ENCODE results near the gene LMLN. TPM values are rescaled to one million over a fixed set of nuclear protein-coding genes. Genes with fewer than 3 reads are reported as not detected.
"Not testable (repeated sequence)": the region's sequence is repeated elsewhere in the genome, so short reads cannot be mapped to it uniquely, and the experiment has no call there.

Gene LMLN
- total RNA-seq, 1 donor = 6.5 TPM

DNA sequence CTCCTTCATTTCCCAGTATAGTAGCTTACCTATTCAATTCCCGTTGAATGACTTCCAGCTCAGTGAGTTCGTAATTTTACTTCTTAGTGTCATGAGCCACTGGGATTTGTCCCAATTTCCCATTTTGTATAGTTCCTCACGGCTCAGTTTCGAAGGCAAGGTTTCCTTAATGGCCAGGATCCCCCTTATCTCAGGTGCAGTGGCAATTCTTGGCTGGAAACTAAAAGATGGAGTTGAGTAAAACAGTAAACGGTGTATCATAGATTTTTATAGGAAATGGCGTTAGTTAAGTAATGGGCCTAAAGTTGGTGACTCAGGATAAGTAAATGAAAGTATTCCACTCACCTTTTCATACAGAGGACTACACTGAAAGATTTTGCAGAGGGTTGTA lies 522 bp upstream of the LMLN start:
- no peak for DNase-seq (ENCODE audit: low read depth)
- H3K4me3 ChIP-seq (ENCODE audit: low read depth, low read length) = peak overlapping the region; percentile 93
- TF ChIP-seq, protein P1, sequence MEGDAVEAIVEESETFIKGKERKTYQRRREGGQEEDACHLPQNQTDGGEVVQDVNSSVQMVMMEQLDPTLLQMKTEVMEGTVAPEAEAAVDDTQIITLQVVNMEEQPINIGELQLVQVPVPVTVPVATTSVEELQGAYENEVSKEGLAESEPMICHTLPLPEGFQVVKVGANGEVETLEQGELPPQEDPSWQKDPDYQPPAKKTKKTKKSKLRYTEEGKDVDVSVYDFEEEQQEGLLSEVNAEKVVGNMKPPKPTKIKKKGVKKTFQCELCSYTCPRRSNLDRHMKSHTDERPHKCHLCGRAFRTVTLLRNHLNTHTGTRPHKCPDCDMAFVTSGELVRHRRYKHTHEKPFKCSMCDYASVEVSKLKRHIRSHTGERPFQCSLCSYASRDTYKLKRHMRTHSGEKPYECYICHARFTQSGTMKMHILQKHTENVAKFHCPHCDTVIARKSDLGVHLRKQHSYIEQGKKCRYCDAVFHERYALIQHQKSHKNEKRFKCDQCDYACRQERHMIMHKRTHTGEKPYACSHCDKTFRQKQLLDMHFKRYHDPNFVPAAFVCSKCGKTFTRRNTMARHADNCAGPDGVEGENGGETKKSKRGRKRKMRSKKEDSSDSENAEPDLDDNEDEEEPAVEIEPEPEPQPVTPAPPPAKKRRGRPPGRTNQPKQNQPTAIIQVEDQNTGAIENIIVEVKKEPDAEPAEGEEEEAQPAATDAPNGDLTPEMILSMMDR (IDR thresholded peaks at IDR 0.05; ENCODE audit: insufficient read depth, low read depth, low read length) = no peak

DNA sequence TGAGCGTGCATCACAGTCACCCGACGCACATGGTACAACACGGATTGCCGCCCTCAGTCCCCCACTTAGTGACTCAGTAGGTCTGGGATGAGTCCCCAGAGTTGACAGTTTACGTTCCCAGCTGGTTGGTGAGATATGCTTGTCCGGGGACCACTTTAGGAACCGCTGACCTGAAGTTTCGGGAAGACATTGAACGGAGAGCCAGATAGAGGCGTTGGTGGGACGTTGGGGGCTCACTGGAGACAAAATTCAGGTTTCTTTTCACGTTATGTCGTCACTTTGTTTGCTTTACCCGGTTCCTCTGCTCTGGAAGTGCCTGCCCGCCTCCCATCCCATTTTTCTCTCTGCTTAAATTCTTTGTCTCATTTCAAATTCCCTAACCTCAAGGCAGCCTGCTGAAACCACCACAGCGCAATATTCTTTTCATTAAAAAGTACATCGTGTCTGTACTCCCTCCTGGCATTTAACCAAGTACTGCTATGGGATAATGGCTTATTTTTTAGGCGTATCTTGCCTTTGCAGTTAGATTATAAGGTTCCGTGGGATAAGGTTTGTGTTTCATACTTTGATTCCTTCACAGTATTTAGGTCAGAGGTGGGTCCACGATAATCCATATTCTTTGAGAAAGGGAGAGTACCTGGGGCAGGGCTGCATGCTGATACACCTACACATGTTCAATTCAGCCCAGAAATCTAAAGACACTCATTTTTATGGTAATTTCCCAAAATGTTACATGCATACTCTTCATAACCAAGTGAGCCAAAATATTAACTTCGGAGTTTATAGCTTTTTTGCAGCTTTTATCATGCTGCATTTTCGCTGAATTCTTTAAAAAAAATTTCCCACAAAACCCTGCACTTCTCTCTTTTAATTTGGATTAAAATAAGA lies 921 bp downstream of the LMLN start:
- DNase-seq (ENCODE audit: low read depth) = no peak
- TF ChIP-seq, protein P1 (IDR thresholded peaks at IDR 0.05; ENCODE audit: insufficient read depth, low read depth, low read length) = no peak
- H3K4me3 ChIP-seq (ENCODE audit: low read depth, low read length) = peak overlapping the region; percentile 93

DNA sequence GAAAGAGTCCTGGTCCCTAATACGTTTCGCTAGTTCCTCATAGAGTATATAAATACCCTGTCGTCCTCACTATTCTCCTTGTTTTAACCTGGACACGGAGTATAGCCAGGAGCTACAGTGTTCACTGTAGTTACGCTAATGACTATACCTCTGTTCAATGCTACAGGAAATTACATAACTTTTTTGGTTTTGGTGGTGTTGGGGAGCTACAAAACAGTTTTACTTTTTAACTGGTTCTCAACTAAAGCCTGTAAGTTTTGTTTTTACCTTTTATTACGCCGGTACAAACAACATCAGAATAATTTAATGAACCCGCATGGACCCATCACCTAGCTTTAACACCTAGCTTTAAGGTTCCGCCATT lies 1.5 kb downstream of the LMLN start:
- H3K4me3 ChIP-seq (ENCODE audit: low read depth, low read length) = no peak overlapping the region

DNA sequence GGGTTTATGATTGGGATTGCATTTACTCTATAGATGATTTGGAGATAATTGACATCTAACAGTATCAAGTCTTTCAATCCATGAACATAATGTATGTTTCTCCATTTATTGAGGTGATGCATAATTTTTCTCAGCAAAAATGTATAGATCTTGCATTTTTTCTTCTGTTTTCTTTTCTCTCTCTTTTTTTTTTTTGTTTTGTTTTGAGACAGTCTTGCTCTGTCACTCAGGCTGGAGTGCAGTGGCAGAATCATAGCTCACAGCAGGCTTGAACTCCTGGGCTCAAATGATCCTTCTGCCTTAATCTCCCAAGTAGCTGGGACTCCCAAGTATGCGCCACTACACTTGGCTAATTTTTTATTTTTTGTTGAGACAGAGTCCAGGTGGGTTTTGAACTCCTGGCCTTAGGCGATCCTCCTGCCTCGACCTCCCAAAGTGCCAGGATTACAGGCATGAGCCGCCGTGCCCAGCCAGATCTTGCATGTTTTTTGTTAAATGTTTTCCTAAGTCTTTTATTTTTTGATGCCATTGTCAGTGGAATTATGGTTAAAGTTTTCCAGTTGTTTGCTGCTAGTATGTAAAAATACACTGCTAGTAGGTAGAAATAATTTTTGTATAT lies 3.1 kb downstream of the LMLN start:
- DNase-seq (ENCODE audit: low read depth) = no peak
- TF ChIP-seq, protein P1 (IDR thresholded peaks at IDR 0.05; ENCODE audit: insufficient read depth, low read depth, low read length) = no peak
- H3K4me3 ChIP-seq (ENCODE audit: low read depth, low read length) = no peak overlapping the region

More for the DNA sequence above, 1.5 kb downstream of the LMLN start:
- TF ChIP-seq, protein P1 (IDR thresholded peaks at IDR 0.05; ENCODE audit: insufficient read depth, low read depth, low read length) = no peak
- no peak for DNase-seq (ENCODE audit: low read depth)

DNA sequence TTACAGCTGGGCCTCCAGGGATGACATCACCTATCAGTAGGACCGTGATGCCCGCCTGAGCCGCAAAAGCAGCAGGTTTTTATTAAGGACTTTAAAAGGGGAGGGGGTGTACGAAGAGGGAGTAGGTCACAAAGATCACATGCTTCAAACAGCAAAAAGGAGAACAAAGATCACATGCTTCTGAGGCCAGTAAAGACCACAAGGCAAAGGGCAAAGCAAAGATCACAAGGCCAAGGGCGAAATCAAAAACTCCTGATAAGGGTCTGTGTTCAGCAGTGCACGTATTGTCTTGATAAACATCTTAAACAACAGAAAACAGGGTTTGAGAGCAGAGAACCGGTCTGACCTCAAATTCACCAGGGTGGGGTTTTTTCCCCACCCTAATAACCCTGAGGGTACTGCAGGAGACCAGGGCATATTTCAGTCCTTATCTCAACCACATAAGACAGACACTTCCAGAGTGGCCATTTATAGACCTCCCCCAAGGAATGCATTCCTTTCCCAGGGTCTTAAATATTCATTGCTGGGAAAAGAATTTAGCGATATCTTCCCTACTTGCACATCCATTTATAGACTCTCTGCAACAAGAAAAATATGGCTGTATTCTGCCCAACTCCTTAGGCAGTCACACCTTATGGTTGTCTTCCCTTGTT lies 7.4 kb downstream of the LMLN start:
- H3K4me3 ChIP-seq (ENCODE audit: low read depth, low read length) = not testable (repeated sequence)

DNA sequence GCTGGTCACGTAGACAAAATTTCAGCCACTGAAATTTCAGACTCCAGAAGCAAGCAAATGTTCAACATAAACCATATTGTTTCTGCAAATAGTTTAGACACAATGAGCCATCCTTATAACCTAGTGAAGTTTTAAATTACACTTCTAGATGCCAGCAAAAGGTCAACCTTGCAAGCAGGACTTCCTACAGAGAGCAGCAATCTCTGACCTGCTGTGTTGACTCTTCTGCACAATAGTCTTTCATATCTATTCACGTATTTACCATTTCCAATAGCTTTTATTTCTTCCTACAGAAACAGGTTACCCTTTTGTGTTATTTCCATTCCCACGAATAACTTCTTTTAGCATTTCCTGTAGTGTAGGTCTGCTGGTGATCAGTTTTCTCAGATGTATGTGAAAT lies 10.6 kb downstream of the LMLN start:
- no peak overlapping the region for H3K4me3 ChIP-seq (ENCODE audit: low read depth, low read length)
- TF ChIP-seq, protein P1 (IDR thresholded peaks at IDR 0.05; ENCODE audit: insufficient read depth, low read depth, low read length) = no peak
- no peak for DNase-seq (ENCODE audit: low read depth)

More for the DNA sequence above, 7.4 kb downstream of the LMLN start:
- DNase-seq (ENCODE audit: low read depth) = not testable (repeated sequence)

DNA sequence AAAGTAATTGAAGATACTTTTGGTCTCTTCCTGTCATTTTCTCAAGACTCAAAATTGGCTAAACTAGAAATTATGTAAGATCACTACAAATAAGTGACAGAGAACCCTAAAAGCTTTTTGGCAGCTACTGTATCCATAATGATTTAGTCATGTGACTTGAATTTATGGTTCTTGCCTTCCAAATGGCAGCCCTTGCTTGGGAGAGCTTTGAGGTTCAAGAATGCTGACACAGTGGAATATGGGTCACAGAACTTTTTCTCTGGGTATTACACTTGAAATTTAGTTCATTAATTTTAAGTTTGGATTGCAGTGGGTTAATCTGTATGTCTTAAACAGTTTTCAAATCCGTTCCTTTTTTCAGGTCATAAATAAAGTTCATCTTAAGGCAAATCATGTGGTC lies 14.0 kb downstream of the LMLN start:
- TF ChIP-seq, protein P1 (IDR thresholded peaks at IDR 0.05; ENCODE audit: insufficient read depth, low read depth, low read length) = no peak
- H3K4me3 ChIP-seq (ENCODE audit: low read depth, low read length) = no peak overlapping the region
- no peak for DNase-seq (ENCODE audit: low read depth)

Measured in fibroblast of villous mesenchyme (primary cell).